ENCODE results near the gene TRMT10A.

The TRMT10A gene, protein sequence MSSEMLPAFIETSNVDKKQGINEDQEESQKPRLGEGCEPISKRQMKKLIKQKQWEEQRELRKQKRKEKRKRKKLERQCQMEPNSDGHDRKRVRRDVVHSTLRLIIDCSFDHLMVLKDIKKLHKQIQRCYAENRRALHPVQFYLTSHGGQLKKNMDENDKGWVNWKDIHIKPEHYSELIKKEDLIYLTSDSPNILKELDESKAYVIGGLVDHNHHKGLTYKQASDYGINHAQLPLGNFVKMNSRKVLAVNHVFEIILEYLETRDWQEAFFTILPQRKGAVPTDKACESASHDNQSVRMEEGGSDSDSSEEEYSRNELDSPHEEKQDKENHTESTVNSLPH

DNA sequence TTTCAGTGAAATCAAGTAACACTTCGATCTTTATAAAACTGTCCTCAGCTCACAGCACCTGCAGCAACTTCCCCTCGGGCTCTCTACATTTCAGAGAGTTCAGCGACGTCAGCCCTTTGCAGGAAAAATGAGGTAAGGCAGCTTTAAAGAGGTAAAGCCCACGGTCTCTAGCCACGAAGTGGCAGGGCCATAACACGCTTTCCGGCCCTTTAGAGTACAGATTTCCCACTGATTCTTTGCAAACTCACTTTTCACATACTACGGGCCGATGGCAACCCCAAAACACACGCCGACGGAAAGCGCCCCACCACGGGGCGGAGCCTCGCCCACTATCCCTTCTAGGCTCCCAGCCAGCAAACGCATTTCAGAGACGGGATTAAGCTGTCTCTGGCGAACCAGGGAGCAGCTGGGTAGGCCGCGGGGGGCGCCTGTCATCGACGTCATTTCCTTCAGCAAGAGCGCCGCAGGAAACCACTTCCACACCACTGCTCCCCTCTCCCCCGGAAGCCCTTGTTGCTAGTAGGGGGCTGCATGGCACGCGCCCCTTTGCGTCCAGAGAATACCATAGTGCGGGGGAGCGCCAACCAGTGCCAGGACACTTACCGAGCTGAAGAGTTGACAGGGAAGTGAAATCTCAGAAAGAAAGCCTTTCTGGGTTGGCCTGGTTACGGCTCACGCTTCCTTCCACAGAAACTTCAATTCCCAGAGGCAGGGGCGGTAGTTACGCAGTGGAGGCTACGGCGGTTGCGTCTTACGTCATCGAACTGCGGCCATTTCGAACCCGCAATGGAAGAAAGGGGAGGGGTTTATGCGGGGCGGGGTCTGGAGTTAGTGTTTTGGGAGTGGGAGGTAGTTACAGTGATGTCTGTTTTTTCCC is at the start of gene TRMT10A:
TSS of gene TRMT10A (minus strand) at position 730 of the 877 bp plus-strand sequence. CDS start 4,701 bp downstream, outside the sequence.
- DNase-seq (ENCODE audit: low spot score) = peak; percentile 97

DNA sequence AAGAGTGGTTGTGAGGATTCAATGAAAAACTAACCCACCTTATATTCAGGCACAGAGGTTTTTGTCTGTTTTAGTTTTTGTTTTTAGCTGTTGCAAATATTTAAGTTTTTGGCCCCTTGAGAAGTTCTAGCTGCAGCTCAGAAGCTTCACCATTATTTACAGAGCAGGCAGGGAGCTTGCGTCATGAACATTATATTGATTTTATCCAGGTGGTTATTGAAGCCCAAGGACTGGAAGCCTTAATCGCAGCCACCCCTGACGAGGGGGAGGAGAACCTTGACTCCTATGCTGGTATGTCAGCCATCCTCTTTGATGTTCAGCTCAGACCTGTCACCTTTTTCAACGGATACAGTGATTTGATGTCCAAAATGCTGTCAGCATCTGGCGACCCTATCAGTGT is 48.9 kb upstream of the TRMT10A start:
- no peak for DNase-seq (ENCODE audit: low spot score)

DNA sequence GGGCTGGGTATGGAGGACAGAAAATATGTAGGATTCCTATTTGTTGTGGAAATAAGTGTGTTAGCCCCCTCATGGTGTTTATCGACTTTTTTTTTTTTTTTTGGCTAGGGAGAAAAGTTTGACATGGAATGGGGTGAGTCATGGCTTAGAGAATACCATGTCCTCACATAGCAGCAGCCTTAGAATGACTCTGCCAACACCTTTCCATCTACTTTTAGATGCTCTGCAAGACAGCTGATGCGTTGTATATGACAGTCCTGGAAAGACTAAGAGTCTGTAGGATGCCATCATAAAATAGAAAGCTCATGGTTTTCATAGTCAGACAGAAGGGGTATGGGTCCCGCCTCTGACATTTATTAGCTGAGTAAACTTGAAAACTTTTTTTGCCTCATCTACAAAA is 48.4 kb upstream of the TRMT10A start:
- DNase-seq (ENCODE audit: low spot score) = no peak

DNA sequence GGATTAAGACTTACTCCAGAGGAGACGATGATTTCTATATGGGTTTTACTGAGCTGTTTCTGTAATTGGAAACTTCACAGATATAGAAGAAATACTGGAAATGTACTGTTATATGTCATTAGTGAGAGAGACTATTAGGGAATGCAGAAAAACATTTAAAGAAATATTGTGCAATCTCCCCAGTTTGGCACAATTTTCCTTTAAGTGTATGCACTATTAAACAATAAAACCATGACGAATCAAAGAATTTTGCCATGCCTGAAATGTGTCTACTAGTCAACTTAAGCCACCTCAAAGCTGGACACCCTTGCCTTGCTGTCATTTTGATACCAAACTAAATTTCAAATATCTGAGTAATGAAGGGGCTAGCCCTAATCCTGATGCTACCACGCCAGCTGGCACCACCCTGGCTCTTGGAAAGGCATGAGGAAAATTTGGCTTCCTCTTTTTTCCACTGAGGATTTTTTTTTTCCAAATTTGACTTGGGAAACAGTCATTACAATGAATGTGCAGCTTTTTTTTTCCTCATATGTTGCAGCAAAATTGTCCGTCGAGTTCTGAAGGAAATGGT is 46.9 kb upstream of the TRMT10A start:
- no peak for DNase-seq (ENCODE audit: low spot score)

DNA sequence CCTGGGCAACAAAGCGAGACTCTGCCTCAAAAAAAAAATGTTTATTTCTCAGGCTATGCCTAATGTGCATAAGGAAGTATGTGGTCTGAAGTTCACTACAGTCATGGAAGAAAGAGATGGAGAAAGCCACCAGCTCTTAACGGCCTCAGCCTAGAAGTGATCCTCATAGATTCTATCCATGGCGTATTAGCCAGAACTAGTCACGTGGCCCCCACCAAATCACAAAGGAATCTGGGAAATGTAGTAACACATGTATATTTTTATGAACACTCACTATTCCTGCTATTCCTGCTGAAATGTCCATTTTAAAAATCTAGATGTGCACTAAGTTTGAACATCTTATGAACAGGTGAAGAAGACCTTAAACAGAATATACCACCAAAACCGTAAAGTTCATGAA is 44.6 kb upstream of the TRMT10A start:
- DNase-seq (ENCODE audit: low spot score) = no peak

DNA sequence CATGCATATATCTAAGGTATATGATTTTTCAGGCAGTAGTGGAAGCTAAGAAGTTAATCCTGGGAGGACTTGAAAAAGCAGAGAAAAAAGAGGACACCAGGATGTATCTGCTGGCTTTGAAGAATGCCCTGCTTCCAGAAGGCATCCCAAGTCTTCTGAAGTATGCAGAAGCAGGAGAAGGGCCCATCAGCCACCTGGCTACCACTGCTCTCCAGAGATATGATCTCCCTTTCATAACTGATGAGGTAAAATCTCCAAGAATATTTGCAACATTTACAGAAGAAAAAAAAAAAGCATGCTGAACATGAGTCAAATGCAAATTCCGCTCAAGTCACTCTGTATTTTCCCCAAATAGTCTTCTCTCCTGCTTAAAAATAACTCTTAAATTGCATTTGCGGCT is 42.9 kb upstream of the TRMT10A start:
- no peak for DNase-seq (ENCODE audit: low spot score)

DNA sequence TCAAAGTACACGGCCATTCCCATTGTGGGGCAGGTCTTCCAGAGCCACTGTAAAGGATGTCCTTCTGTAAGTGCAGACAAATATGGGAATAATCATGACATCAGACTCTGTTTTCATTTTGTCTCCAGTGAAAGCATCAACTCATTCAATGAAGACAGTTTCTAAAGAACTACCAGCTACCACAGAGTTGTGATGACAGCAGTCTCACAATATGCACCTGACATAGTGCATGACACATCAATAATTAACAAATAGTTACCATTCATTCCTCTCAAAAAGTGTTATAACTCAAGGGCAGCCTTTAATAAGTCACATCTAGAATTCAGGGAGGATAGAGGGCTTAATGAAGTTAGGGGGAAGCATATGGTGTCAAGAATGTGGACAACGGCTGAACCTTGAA is 31.0 kb upstream of the TRMT10A start:
- no peak for DNase-seq (ENCODE audit: low spot score)

DNA sequence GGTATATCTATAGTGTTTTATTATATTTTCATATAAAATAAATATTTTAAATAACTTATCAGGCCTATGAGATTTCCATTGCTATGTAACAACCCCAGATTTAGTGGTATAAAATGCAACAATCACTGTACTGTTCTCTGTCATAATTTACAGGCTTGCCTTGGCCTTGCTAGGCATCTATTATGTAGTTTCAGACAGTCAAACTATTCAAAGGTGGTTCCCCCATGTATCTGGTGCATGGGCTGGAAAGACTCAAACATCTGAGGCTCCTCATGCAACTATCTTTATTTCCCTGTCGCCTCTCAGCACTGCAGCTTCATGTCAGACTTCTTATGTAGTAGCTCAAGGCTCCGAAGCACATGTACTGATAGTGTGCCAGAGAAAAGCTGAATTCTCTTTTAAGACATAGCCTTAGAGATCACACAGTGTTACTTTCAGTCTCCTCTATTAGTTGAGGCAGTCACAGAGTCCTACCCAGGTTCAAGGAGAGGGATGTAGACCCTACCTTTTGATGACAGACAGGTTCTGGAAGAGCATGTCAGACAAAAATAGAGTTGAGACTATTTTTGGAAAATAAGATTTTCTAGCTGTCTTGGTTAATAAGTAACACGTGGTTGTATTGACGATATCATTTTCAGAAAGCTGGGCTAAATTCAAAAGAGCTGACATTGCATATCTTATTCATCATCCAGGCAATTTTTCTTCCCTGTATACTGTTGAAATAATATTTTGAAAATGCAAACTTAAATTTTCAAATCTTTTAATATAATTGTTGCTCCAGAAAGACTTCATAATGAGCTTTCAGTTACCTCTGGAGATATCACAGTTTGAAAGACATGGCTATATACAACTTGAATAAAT is 30.2 kb upstream of the TRMT10A start:
- no peak for DNase-seq (ENCODE audit: low spot score)

DNA sequence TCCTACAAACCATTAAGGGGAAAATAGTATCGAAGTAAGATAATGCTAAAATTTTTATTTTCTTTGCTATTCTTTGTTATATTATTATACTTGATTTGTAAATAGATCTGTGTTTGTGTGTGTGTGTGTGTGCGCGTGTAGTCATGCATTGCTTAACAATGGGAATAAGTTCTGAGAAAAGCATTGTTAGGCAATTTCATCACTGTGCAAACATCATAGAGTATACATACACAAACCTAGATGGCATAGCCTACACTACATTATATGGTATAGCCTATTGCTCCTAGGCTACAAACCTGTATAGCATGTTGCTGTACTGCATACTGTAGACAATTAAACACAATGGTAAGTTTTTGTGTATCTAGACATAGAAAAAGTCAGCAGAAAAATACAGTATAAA is 27.9 kb upstream of the TRMT10A start:
- no peak for DNase-seq (ENCODE audit: low spot score)

DNA sequence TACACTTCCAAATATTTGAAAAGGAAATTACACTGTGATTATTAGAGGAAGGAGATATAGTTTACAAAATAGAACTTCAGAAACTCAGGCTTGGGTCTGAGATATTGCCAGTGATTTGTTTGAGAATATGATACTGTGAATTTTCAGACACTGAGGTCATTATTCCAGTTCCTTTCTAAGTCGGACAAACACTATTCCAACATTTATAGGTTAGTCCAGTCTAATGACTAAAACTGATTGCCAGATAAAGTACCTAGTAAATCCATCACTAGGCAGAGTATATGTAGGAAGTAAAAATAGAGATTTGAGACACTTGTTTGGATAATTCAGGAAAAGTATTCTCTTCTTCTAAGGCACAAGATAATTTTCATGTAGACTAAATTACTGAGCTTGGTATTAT is 24.0 kb upstream of the TRMT10A start:
- no peak for DNase-seq (ENCODE audit: low spot score)

DNA sequence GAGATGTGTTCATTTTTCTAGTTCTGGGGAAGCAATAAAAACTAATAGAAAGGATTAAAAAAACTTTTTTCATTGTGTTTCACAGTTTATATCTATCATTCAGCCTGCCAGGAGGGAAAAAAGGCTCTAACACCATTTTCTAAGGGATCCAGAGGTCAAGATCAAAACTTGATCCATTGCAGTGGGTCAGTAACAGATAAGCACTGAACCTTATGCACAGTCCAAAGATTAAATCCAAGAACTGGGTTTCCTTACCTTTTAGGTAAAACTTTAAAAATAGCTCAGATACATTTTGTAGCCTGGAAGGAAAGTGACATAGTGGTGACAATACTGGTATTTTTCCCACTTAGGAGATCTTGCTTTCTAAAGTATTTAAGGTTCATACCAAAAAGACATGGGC is 23.5 kb upstream of the TRMT10A start:
- DNase-seq (ENCODE audit: low spot score) = no peak

DNA sequence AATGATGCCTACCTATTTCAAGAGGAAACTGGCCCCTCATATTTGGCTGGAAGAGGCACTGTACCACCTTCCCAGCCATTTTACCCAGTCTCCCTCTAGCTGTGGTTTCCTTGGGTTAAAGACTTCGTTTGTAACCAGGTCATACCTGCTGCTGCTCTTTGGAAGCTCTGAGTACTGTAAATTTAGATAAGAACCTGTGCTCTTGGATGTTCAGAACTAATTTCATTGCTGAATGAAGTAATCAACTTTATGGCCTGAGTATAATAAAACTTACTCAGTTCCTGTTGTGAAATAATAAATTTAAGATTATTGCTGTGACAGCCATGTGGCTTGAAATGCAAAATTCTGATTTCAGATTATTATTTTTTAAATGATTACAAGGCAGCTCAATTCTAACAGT is 23.0 kb upstream of the TRMT10A start:
- DNase-seq (ENCODE audit: low spot score) = no peak

DNA sequence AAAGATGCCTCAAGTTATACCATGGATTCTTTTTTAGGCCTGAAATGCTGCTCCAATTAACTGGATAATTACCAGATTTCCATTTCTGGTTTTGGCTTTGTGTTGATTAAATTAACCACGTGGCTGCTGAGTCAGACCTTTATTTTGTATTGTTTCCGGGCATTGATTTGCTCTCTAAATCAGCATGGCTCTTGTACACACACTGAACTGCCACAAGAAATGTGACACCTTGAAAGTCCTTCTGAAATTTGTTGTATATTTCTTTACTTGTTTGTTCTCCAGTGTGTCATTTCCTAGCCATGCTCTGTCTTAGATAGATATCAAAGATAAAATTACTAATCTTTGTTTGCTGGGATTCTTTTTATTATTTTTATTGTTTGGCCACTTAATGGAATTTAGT is 22.5 kb upstream of the TRMT10A start:
- DNase-seq (ENCODE audit: low spot score) = no peak

DNA sequence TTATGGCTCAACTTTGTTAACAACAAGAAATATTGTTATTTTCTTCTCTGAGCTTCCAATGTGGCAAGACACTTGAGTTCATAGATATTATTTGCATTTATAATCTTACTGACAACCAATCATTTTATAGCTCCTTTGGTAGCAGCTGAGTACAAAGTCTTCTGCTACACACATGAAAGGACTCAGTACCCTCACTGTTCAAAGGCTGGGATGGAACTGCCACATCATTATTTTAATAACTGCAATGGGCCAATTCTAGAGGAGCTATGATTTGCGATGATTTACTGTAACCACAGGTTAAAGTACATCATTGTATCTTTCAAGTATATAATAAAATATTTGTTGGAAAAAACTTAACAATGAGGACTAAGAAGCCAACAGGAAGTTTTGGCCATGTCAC is 21.7 kb upstream of the TRMT10A start:
- no peak for DNase-seq (ENCODE audit: low spot score)

DNA sequence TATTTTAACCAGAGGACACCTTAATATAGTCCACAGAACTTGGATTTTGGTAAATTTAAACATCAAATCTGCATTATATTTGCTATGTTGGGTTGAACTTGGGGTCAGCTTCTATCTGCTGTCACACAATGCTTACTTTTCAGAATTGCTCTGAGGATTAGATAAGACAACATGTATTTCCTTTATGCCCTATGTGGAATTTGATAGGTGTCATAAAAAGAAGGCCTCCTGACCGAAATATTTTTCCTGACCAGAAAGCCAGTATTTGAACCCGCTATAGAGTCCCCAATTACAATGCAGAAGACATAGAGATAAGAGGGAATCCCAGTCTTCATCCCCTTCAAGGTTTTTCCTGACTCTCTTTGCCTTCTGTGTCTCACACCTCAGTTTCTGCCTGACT is 14.9 kb upstream of the TRMT10A start:
- no peak for DNase-seq (ENCODE audit: low spot score)

DNA sequence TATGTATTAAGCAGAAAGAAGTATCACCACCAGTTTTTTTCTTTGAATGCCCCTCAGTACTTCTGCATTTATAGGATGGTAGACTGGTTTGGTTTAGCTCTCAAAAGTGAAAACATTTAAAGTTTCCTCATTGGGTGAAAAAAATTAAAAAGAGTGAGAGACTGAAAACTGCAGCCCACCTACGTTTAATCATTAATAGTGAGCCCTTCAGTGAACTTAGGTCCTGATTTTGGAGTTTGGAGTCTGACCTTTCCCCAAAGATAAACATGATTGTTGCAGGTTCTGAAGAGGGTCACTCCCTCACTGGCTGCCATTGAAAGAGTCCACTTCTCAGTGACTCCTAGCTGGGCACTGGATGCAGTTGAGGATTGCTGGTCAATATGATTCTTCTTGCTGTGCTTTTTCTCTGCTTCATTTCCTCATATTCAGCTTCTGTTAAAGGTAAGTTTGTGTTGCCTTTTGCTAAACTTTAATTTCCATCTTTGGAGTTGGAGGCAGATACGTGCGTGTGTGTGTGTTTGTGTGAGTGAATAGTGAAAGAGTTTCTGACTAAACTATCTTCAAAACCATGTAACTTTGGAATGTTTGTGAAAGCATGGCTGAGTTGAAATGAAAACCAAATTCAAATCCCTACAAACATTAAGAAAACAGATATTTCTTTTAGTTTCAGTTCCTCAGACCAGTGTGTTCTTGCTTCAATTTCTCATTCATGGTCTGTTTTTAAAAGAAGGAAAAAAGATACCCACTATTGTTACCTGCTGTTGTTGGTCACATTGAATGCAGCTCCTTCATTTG is 10.9 kb upstream of the TRMT10A start, which contains the start of gene MTTP:
TSS of gene MTTP (plus strand) at position 295 of the 795 bp plus-strand sequence. CDS start at position 381, 86 bp downstream.
- peak; percentile 24 for DNase-seq (ENCODE audit: low spot score)

DNA sequence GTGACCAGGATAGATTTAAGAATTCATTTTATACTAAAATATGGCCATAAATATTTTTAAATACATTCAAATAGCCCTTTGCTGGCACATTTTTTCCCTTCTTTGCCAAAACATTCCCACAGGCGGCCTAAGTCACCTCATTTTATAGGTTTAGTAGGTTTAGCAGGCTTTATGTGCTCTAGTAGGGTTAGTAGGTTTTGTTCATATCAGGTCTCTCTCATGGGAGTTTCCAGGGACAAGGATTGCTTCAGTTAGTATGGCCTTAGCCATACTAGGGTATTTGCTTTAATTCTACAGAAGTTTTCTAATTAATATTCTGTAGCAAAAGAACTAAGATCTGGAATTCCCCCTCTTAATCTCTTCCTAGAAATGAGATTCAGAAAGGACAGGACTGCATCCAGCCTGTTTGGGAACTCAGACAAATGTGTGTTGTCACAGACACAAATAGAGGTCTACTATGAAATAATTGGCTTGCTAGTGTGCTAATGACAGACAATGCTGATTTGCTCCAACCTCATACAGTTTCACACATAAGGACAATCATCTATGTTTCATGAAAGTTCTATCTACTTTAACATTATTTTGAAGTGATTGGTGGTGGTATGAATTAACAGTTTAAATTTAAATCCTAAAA is 10.0 kb upstream of the TRMT10A start:
- no peak for DNase-seq (ENCODE audit: low spot score)

DNA sequence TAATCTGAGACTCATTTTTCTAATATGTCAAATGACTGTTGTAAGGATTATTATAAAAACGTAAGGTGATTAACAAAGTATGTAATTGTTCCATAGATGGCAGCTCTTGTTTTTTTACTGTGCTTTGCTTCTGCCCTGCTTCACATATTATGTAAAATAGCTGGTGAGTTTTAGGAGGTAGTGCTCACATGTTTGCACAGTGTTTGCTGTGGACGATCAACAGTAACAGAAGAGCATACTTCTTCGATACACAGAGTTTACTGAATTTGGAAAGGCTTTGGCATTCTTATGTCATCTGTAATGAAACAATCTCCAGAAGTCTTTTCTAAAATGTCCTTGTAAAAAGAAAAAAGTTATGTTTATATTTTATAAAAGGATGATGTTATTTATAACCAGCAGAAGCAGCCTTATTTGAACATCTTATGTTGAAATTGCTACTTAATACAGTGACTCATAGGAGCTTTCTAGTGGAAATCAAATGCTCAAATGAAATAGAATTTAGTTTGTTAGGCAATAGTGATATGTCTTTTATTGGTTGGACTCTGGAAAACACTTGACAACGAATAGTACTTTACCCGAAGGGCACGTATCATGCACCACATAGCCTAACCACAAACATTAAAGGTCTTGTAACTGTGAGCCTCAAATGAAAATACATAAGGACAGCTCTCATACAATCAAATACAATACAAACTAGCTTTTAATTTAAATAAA is 8.8 kb upstream of the TRMT10A start:
- DNase-seq (ENCODE audit: low spot score) = no peak

DNA sequence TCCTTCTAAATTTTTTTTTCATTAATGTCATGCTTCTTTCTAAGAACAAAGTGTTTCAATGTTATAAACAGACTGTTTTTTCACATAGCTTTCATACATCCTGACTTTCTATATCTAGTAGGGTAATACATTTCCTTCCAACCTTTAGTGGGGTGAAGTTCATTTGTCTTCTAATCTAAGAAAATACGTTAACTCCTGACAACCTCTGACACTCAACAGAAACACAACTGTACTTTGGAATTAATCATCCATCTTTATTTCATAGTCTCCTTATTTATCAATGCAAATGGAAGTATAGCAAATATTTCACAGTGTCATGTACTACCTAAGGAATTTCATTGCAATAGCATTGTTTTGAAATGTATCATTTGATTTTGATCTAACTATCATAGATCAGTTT is 8.0 kb upstream of the TRMT10A start:
- no peak for DNase-seq (ENCODE audit: low spot score)

DNA sequence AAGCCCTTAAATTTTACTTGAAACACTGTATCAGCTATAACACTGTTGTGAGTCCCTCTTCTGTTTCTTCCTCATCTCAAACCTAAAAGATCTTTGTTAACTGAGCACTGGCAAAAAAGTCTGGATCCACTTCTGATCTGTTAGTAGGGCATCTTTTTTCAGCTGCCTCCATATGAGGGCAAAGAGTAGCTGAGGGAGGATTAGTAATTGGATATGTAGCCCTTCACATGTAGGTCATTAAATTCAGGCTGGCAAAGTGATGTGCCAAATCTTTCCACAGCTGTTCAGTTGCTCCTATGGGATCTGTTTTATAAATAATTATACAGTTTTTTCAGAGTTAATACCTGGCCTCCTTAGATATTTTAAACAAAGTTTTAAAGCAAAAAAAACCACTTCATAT is 1.1 kb upstream of the TRMT10A start:
- no peak for DNase-seq (ENCODE audit: low spot score)
